HCT116 (cell line): ENCODE data around the gene ZSWIM8.

Source experiments
- TF ChIP-seq, protein P1 (sequence below), 3 experiments: fragments of 200-600 bp in 1 of 3; sonication (generic) in 1 of 3; IDR thresholded peaks in 2 of 3; conservative IDR thresholded peaks in 1 of 3; 2 replicates each; pipeline ENCODE4 v1.5.1; 2012 to 2017; ENCODE audit warnings: low read depth in 2 of 3, low read length in 2 of 3, antibody characterized with exemption in 1 of 3, borderline replicate concordance in 1 of 3, control low read depth in 1 of 3, mild to moderate bottlenecking in 1 of 3, mixed read lengths in 1 of 3, mixed run types in 1 of 3, moderate library complexity in 1 of 3; ENCODE audit not compliant: insufficient read depth in 1 of 3
- TF ChIP-seq, protein P2 (sequence below): IDR thresholded peaks from 2 replicates; pipeline ENCODE4 v1.6.1; 2012; ENCODE audit warnings: low read depth

DNA sequence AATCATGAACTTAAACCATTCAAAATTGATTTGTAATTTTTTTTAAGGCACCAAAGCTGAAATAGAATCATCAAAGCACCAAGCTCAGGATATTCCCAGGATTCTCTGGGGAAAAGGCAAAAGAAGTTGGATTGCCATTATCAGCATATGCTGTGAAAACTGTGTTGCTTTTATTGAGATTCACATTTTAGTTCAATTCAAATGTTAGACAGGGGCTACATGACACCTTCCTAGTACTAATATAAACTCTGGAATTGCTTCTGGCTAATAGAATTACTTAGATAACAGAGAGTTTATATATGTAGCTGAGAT, 30.3 kb downstream of the ZSWIM8 start:
- TF ChIP-seq, protein P1, sequence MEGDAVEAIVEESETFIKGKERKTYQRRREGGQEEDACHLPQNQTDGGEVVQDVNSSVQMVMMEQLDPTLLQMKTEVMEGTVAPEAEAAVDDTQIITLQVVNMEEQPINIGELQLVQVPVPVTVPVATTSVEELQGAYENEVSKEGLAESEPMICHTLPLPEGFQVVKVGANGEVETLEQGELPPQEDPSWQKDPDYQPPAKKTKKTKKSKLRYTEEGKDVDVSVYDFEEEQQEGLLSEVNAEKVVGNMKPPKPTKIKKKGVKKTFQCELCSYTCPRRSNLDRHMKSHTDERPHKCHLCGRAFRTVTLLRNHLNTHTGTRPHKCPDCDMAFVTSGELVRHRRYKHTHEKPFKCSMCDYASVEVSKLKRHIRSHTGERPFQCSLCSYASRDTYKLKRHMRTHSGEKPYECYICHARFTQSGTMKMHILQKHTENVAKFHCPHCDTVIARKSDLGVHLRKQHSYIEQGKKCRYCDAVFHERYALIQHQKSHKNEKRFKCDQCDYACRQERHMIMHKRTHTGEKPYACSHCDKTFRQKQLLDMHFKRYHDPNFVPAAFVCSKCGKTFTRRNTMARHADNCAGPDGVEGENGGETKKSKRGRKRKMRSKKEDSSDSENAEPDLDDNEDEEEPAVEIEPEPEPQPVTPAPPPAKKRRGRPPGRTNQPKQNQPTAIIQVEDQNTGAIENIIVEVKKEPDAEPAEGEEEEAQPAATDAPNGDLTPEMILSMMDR (IDR thresholded peaks at IDR 0.05 in 2 of 3, conservative IDR thresholded peaks at IDR 0.05 in 1 of 3; ENCODE audit: borderline replicate concordance in 1 of 3, insufficient read depth in 1 of 3, low read depth in 2 of 3, low read length in 2 of 3), result no peak
- TF ChIP-seq, protein P2, sequence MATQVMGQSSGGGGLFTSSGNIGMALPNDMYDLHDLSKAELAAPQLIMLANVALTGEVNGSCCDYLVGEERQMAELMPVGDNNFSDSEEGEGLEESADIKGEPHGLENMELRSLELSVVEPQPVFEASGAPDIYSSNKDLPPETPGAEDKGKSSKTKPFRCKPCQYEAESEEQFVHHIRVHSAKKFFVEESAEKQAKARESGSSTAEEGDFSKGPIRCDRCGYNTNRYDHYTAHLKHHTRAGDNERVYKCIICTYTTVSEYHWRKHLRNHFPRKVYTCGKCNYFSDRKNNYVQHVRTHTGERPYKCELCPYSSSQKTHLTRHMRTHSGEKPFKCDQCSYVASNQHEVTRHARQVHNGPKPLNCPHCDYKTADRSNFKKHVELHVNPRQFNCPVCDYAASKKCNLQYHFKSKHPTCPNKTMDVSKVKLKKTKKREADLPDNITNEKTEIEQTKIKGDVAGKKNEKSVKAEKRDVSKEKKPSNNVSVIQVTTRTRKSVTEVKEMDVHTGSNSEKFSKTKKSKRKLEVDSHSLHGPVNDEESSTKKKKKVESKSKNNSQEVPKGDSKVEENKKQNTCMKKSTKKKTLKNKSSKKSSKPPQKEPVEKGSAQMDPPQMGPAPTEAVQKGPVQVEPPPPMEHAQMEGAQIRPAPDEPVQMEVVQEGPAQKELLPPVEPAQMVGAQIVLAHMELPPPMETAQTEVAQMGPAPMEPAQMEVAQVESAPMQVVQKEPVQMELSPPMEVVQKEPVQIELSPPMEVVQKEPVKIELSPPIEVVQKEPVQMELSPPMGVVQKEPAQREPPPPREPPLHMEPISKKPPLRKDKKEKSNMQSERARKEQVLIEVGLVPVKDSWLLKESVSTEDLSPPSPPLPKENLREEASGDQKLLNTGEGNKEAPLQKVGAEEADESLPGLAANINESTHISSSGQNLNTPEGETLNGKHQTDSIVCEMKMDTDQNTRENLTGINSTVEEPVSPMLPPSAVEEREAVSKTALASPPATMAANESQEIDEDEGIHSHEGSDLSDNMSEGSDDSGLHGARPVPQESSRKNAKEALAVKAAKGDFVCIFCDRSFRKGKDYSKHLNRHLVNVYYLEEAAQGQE, result no peak
